ENCODE data around the gene LDLRAD2. TPM values are rescaled to one million over a fixed set of nuclear protein-coding genes. Genes with fewer than 3 reads are reported as not detected.

The LDLRAD2 gene
- total and polyA plus RNA-seq, 9 of the 15 experiments (the other 6 are each of a cell fraction or from before 2014, with no cell fraction given) = 0.45 to 0.48 TPM; not detected in 7

GRCh38 chr1:21783679-21784603, 28.1 kb upstream of the LDLRAD2 start (continued):
- TF ChIP-seq RERE (CRISPR knock-in tag; IDR thresholded peaks at IDR 0.05; ENCODE audit: borderline replicate concordance) = no peak
- no peak for TF ChIP-seq CBX5 (IDR thresholded peaks at IDR 0.05; ENCODE audit: borderline replicate concordance, low read depth)
- peak; percentile 25 for TF ChIP-seq FOXM1 (IDR thresholded peaks at IDR 0.05; ENCODE audit: low read depth)
- no peak for TF ChIP-seq FOXM1 (CRISPR knock-in tag; IDR thresholded peaks at IDR 0.05; ENCODE audit: low read depth)
- no peak for TF ChIP-seq ZNF699 (CRISPR knock-in tag; IDR thresholded peaks at IDR 0.05; ENCODE audit: insufficient replicate concordance)
- TF ChIP-seq FOXO4 (CRISPR knock-in tag; IDR thresholded peaks at IDR 0.05) = no peak
- no peak for TF ChIP-seq HMG20B (CRISPR knock-in tag; IDR thresholded peaks at IDR 0.05)
- no peak for TF ChIP-seq SIRT6 (IDR thresholded peaks at IDR 0.05; ENCODE audit: low read depth, low read length)
- TF ChIP-seq HMGN3 (IDR thresholded peaks at IDR 0.05; ENCODE audit: borderline replicate concordance, extremely low read depth, insufficient read length, low read depth, low read length) = peak; percentile 48
- no peak for TF ChIP-seq KLF6 (CRISPR knock-in tag; IDR thresholded peaks at IDR 0.05; ENCODE audit: borderline replicate concordance)
- no peak for TF ChIP-seq CBX3 (IDR thresholded peaks at IDR 0.05; ENCODE audit: borderline replicate concordance in 1 of 2, low read length in 2 of 2)
- peak; percentile 43; the same call in 1 of the 2 replicates for TF ChIP-seq MAFK (IDR thresholded peaks at IDR 0.05; ENCODE audit: low read length)
- TF ChIP-seq DLX4 (CRISPR knock-in tag; IDR thresholded peaks at IDR 0.05) = no peak
- no peak; the same call in none of the 2 replicates for TF ChIP-seq LEF1 (IDR thresholded peaks at IDR 0.05)
- TF ChIP-seq ZFX (CRISPR knock-in tag; IDR thresholded peaks at IDR 0.05) = no peak; the same call in 1 of the 2 replicates
- TF ChIP-seq CREB5 (CRISPR knock-in tag; IDR thresholded peaks at IDR 0.05) = no peak
- TF ChIP-seq ZNF586 (CRISPR knock-in tag; conservative IDR thresholded peaks at IDR 0.05) = no peak
- no peak for TF ChIP-seq BRF1 (IDR thresholded peaks at IDR 0.05; ENCODE audit: borderline replicate concordance, extremely low read depth, insufficient read length)

All from K562 (cell line).